ENCODE measurements around the gene CSAD. TPM values are rescaled to one million over a fixed set of nuclear protein-coding genes. Genes with fewer than 3 reads are reported as not detected.
A peak's percentile ranks its signal among the peaks of the same experiment; 100 is the strongest.

The CSAD gene
- total and polyA plus RNA-seq, 2 of the 13 experiments (the other 11 are each of a cell fraction or from before 2014, with no cell fraction given) = 7.2 to 23.5 TPM

DNA sequence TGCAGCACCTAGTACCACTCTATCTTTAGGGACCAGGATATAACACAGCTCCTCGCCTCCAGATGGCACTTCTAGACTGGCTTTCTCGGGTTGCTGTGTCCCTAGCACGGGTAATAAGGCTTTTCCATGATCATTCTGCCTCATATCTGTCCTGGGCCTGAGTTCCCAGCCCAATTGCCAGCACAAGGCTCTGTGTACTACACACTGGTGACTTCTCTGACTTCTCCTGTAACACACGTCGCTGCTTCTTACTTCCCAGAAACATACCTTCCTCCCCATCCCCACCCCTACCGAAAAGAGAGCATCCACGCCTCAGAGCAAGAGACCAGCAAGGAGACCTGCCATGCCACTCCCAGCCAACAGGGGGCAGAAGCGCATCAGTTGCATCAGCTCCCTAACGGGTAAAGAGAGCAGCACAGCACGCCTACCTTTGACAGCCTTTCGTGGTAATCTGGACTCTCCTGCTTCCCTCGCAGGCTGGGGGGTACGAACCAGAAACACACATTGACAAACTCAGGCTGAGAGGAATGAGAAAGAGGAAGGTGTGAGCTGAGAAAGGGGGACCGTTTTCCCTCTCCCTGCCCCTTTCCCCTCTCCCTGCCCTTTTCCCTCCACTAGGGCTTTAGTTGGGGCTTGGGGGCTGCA, 21.4 kb downstream of the CSAD start (continued):
- TF ChIP-seq, protein P1, sequence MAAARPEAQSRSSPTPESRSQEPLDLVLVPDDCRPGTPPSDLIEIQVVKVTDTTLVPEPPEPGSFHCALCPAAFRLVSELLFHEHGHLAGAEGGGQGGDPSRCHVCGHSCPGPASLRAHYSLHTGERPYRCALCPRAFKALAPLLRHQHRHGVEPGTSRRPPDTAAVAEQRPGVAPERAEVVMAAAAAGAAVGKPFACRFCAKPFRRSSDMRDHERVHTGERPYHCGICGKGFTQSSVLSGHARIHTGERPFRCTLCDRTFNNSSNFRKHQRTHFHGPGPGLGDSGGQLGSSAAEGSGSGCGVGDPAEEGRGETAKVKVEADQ (CRISPR knock-in tag; IDR thresholded peaks at IDR 0.05; ENCODE audit: borderline replicate concordance) = no peak
- TF ChIP-seq KDM4B (CRISPR knock-in tag; IDR thresholded peaks at IDR 0.05) (no peak), NFRKB (IDR thresholded peaks at IDR 0.05) (no peak), ERF (CRISPR knock-in tag; IDR thresholded peaks at IDR 0.05) (0 out of 2 replicates have a peak, but pooled peaks have one; percentile 22), ZNF124 (CRISPR knock-in tag; IDR thresholded peaks at IDR 0.05) (no peak), POGZ (CRISPR knock-in tag; IDR thresholded peaks at IDR 0.05) (no peak), FOXM1 (CRISPR knock-in tag; IDR thresholded peaks at IDR 0.05) (no peak), IKZF1 (IDR thresholded peaks at IDR 0.05) (no peak), HCFC1 (IDR thresholded peaks at IDR 0.05; ENCODE audit: low read depth, low read length) (no peak), RARG (CRISPR knock-in tag; IDR thresholded peaks at IDR 0.05; ENCODE audit: low read depth) (no peak), ZFX (CRISPR knock-in tag; IDR thresholded peaks at IDR 0.05; ENCODE audit: low read depth) (peak; percentile 45), ZBTB37 (CRISPR knock-in tag; IDR thresholded peaks at IDR 0.05) (no peak), ZNF816 (CRISPR knock-in tag; IDR thresholded peaks at IDR 0.05; ENCODE audit: borderline replicate concordance) (no peak), ZFYVE20 (CRISPR knock-in tag; IDR thresholded peaks at IDR 0.05; ENCODE audit: borderline replicate concordance, low read depth) (no peak), ZNF256 (CRISPR knock-in tag; conservative IDR thresholded peaks at IDR 0.05) (no peak), ZNF558 (CRISPR knock-in tag; IDR thresholded peaks at IDR 0.05; ENCODE audit: borderline replicate concordance) (no peak), NFE2L1 (CRISPR knock-in tag; IDR thresholded peaks at IDR 0.05; ENCODE audit: borderline replicate concordance) (no peak), ZBTB3 (CRISPR knock-in tag; IDR thresholded peaks at IDR 0.05; ENCODE audit: borderline replicate concordance, low read depth) (no peak), SP2 (CRISPR knock-in tag; IDR thresholded peaks at IDR 0.05) (no peak)
- TF ChIP-seq, protein P2, sequence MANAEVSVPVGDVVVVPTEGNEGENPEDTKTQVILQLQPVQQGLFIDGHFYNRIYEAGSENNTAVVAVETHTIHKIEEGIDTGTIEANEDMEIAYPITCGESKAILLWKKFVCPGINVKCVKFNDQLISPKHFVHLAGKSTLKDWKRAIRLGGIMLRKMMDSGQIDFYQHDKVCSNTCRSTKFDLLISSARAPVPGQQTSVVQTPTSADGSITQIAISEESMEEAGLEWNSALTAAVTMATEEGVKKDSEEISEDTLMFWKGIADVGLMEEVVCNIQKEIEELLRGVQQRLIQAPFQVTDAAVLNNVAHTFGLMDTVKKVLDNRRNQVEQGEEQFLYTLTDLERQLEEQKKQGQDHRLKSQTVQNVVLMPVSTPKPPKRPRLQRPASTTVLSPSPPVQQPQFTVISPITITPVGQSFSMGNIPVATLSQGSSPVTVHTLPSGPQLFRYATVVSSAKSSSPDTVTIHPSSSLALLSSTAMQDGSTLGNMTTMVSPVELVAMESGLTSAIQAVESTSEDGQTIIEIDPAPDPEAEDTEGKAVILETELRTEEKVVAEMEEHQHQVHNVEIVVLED (CRISPR knock-in tag; IDR thresholded peaks at IDR 0.05; ENCODE audit: borderline replicate concordance) = peak; percentile 16; the same call in 1 of the 2 replicates
- TF ChIP-seq, protein P3, sequence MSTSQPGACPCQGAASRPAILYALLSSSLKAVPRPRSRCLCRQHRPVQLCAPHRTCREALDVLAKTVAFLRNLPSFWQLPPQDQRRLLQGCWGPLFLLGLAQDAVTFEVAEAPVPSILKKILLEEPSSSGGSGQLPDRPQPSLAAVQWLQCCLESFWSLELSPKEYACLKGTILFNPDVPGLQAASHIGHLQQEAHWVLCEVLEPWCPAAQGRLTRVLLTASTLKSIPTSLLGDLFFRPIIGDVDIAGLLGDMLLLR (CRISPR knock-in tag; IDR thresholded peaks at IDR 0.05) = no peak
- TF ChIP-seq, protein P4, sequence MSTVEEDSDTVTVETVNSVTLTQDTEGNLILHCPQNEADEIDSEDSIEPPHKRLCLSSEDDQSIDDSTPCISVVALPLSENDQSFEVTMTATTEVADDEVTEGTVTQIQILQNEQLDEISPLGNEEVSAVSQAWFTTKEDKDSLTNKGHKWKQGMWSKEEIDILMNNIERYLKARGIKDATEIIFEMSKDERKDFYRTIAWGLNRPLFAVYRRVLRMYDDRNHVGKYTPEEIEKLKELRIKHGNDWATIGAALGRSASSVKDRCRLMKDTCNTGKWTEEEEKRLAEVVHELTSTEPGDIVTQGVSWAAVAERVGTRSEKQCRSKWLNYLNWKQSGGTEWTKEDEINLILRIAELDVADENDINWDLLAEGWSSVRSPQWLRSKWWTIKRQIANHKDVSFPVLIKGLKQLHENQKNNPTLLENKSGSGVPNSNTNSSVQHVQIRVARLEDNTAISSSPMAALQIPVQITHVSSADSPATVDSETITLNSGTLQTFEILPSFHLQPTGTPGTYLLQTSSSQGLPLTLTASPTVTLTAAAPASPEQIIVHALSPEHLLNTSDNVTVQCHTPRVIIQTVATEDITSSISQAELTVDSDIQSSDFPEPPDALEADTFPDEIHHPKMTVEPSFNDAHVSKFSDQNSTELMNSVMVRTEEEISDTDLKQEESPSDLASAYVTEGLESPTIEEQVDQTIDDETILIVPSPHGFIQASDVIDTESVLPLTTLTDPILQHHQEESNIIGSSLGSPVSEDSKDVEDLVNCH (CRISPR knock-in tag; IDR thresholded peaks at IDR 0.05) = no peak
- TF ChIP-seq, protein P5, sequence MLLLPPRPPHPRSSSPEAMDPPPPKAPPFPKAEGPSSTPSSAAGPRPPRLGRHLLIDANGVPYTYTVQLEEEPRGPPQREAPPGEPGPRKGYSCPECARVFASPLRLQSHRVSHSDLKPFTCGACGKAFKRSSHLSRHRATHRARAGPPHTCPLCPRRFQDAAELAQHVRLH (CRISPR knock-in tag; IDR thresholded peaks at IDR 0.05; ENCODE audit: borderline replicate concordance, low read depth) = no peak

Measured in HepG2 (cell line).